SJCRH30 (cell line): Measurements from ENCODE around the gene THRB. TPM values are rescaled to one million over a fixed set of nuclear protein-coding genes. Genes with fewer than 3 reads are reported as not detected.

Experiments
- DNase-seq, 2 experiments: peaks; one replicate each; pipeline ENCODE4 v3.0.0-alpha.2; 2015 to 2020
- H3K27ac ChIP-seq: fragments of 250-450 bp; sonication (Bioruptor Pico); 2 replicates; pipeline ENCODE4 v1.5.1; 2020; ENCODE audit warnings: mild to moderate bottlenecking, moderate library complexity
- H3K27me3 ChIP-seq: fragments of 250-450 bp; sonication (Bioruptor Pico); 2 replicates; pipeline ENCODE4 v1.5.1; 2020; ENCODE audit warnings: mild to moderate bottlenecking, moderate library complexity
- H3K36me3 ChIP-seq: fragments of 250-450 bp; sonication (Bioruptor Pico); 2 replicates; pipeline ENCODE4 v1.5.1; 2020; ENCODE audit warnings: mild to moderate bottlenecking, moderate library complexity
- H3K4me1 ChIP-seq: fragments of 250-450 bp; sonication (Bioruptor Pico); 2 replicates; pipeline ENCODE4 v1.5.1; 2020; ENCODE audit warnings: mild to moderate bottlenecking, moderate library complexity
- H3K4me3 ChIP-seq: fragments of 250-450 bp; sonication (Bioruptor Pico); 2 replicates; pipeline ENCODE4 v1.5.1; 2020; ENCODE audit warnings: mild to moderate bottlenecking, moderate library complexity
- H3K9me3 ChIP-seq: fragments of 250-450 bp; sonication (Bioruptor Pico); replicated peaks from 2 replicates; pipeline ENCODE4 v1.5.1; 2020; ENCODE audit warnings: mild to moderate bottlenecking, moderate library complexity
- total RNA-seq: library from RNA; depleted of rRNA; stranded (reverse); fragments of >200 nt; shearing (Covaris generic); gene quantifications from 2 replicates; pipeline ENCODE4 v1.2.3, GENCODE V29; 2014; rRNA removed

THRB gene
- not detected in 2 replicates for total RNA-seq

- Histone ChIP-seq H3K36me3 (no peaks in the 10 kb centered on the region), H3K4me1 (no peaks in the 10 kb centered on the region), H3K27me3 (0 out of 2 replicates have a peak, but pooled peaks cover 4% of the 10 kb centered on the region), H3K9me3 (no peaks in the 10 kb centered on the region), H3K4me3 (no peak within 1 kb of the TSS), H3K27ac (no peak within 1 kb of the TSS)
- DNase-seq = no peak
These were observed at the start of gene THRB for GRCh38 chr3:24494618-24495325. TSS of gene THRB (minus strand) at chr3:24494850.

DNA sequence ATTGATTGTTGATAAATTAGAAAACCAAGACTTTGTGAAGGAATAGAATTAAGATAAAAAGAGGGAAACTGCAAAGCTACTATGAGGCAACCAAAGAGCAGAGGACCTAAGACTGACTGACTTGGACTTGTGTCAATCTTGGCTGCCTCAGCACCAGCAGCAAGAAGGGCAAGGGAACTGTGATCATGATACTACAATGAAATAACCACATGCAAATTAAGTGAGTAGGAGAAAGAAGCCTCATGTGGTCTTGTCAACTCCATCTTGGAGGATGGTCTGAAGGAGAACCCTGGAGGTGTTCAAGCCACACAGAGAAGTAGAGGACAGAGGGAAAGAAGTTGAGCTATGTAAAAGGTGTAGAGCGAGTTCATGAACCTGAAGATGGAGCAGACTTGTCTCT is 47.3 kb upstream of the THRB start:
- no peaks in the 10 kb centered on the region for H3K36me3 ChIP-seq
- H3K27me3 ChIP-seq = no peaks in the 10 kb centered on the region; the same call in 1 of the 2 replicates
- H3K27ac ChIP-seq = no peak overlapping the region
- no peaks in the 10 kb centered on the region for H3K9me3 ChIP-seq
- no peaks in the 10 kb centered on the region for H3K4me1 ChIP-seq
- DNase-seq = no peak
- no peak overlapping the region for H3K4me3 ChIP-seq

- peaks cover 3% of the 10 kb centered on the region; the same call in 1 of the 2 replicates for H3K27me3 ChIP-seq
- no peak overlapping the region for H3K27ac ChIP-seq
- DNase-seq = no peak
- H3K4me3 ChIP-seq = no peak overlapping the region
- H3K9me3 ChIP-seq = no peaks in the 10 kb centered on the region
- no peaks in the 10 kb centered on the region for H3K4me1 ChIP-seq
- H3K36me3 ChIP-seq = no peaks in the 10 kb centered on the region
These were observed 46.2 kb upstream of the THRB start for GRCh38 chr3:24540821-24541220.

GRCh38 chr3:24539699-24540098 is 45.0 kb upstream of the THRB start:
- no peaks in the 10 kb centered on the region for H3K36me3 ChIP-seq
- H3K4me3 ChIP-seq = no peak overlapping the region
- peaks cover 3% of the 10 kb centered on the region; the same call in 1 of the 2 replicates for H3K27me3 ChIP-seq
- H3K4me1 ChIP-seq = no peaks in the 10 kb centered on the region
- no peak overlapping the region for H3K27ac ChIP-seq
- DNase-seq = no peak
- H3K9me3 ChIP-seq = no peaks in the 10 kb centered on the region

DNA sequence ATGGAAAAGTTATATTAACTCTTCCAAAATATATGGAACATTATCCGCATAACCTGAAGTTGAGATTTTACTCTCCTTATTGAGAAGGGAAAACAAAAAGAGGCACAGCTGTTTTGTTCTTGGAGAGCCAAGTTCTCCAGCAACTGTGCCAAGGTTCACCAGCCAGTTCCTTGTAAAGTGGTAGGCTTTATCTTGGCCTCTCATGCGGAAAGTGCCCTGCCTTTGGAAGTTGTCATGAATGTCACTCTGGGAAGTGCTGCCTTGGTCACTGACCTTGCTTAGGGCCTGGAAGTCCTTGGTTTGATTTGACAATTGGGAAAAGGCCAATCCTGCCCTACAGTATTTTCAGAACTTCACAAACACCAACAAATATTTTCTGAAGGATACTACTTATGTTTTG is 44.2 kb upstream of the THRB start:
- H3K27me3 ChIP-seq = peaks cover 3% of the 10 kb centered on the region; the same call in 1 of the 2 replicates
- H3K4me3 ChIP-seq = no peak overlapping the region
- no peaks in the 10 kb centered on the region for H3K4me1 ChIP-seq
- H3K9me3 ChIP-seq = no peaks in the 10 kb centered on the region
- no peak overlapping the region for H3K27ac ChIP-seq
- H3K36me3 ChIP-seq = no peaks in the 10 kb centered on the region
- DNase-seq = no peak

DNA sequence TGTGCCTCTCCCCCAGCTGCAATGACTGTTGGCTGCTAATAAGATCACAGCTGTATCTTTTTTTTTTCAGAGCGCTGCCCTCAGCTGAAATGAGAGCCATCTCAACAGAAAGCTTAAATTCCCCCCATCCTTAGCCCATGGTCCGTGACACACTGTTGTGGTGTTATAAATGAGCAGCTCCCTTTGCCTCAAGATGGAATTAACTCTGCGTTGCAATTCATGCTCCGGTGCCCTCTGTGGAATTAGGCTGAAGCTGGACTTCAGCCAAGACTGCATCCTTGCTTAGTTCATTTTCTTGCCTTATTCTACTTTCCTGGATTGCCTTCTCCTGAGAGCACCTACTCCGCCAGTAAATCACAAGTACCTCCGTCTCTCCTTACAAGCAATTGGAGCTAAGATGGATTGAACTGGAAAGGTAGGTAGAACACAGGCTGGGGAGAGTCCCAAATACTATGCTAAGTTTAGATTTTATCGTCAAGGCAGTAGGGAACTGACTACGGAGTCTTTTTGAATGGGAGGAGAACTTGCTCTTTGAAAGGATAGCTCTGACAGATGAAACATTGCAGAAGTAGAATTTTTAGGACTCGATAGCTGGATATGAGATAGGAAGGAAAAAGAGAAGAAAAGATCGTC is 39.0 kb upstream of the THRB start:
- no peak for DNase-seq
- peaks cover 3% of the 10 kb centered on the region; the same call in 1 of the 2 replicates for H3K27me3 ChIP-seq

DNA sequence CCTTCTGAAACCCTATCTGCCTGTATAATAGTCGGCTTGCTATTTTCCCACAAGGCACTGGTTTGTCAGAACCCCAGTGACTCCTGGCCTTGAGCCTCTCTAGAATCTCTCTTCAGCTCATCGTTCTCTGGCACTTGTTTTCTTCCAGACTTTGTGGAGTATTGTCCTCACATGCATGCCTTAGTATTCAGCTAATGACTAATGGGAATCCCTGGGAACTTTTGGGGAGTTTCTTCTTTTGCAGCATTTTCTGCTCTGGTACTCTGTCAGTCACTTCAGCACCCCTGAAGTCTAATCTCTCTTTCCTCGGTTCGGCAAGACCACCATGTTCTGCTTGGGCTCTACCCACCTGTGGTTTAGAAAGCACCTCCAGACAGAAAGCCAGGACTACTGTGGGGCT is 35.8 kb upstream of the THRB start:
- Histone ChIP-seq H3K27me3 (0 out of 2 replicates have a peak, but pooled peaks cover 4% of the 10 kb centered on the region), H3K36me3 (no peaks in the 10 kb centered on the region), H3K4me1 (no peaks in the 10 kb centered on the region), H3K27ac (no peak overlapping the region), H3K4me3 (no peak overlapping the region), H3K9me3 (no peaks in the 10 kb centered on the region)
- no peak for DNase-seq

More for the DNA sequence above, 39.0 kb upstream of the THRB start:
- H3K4me3 ChIP-seq = no peak overlapping the region
- H3K9me3 ChIP-seq = no peaks in the 10 kb centered on the region
- no peaks in the 10 kb centered on the region for H3K36me3 ChIP-seq
- no peaks in the 10 kb centered on the region for H3K4me1 ChIP-seq
- no peak overlapping the region for H3K27ac ChIP-seq

- H3K27ac ChIP-seq = no peak overlapping the region
- no peaks in the 10 kb centered on the region for H3K4me1 ChIP-seq
- no peak for DNase-seq
- H3K4me3 ChIP-seq = no peak overlapping the region
- no peaks in the 10 kb centered on the region for H3K36me3 ChIP-seq
- peaks cover 9% of the 10 kb centered on the region; the same call in 1 of the 2 replicates for H3K27me3 ChIP-seq
- no peaks in the 10 kb centered on the region for H3K9me3 ChIP-seq
These were observed 34.6 kb upstream of the THRB start for GRCh38 chr3:24529210-24529609.

- no peaks in the 10 kb centered on the region for H3K4me1 ChIP-seq
- H3K27ac ChIP-seq = no peak overlapping the region
- DNase-seq = no peak
These were observed 32.1 kb upstream of the THRB start for GRCh38 chr3:24526640-24527212.

DNA sequence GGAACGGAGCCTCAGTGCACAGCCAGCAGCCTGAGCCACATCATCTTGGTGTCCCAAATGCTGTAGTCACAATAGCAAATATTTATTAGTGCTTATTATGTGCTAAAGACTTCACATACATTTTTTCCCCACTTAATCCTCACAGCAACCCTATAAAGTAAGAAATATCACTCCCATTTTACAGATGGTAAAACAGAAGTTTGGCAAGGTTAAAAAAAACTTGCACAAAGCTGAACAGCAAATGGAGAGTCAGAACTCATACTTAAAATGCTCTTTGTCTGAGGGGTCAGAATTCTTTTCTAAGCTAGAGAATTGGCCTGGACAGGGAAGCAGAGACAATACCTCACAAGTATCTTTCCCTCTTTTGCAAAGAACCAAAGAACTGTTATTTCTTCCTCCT is 30.9 kb upstream of the THRB start:
- Histone ChIP-seq H3K27ac (no peak overlapping the region), H3K9me3 (no peaks in the 10 kb centered on the region), H3K4me3 (no peak overlapping the region), H3K27me3 (peaks cover 12% of the 10 kb centered on the region; the same call in 1 of the 2 replicates), H3K4me1 (no peaks in the 10 kb centered on the region), H3K36me3 (no peaks in the 10 kb centered on the region)
- no peak for DNase-seq

More at GRCh38 chr3:24526640-24527212, 32.1 kb upstream of the THRB start:
- Histone ChIP-seq H3K27me3 (peaks cover 12% of the 10 kb centered on the region; the same call in 1 of the 2 replicates), H3K36me3 (no peaks in the 10 kb centered on the region), H3K4me3 (no peak overlapping the region), H3K9me3 (no peaks in the 10 kb centered on the region)

- H3K27me3 ChIP-seq = peaks cover 12% of the 10 kb centered on the region; the same call in 1 of the 2 replicates
- H3K27ac ChIP-seq = no peak overlapping the region
- H3K9me3 ChIP-seq = no peaks in the 10 kb centered on the region
- no peaks in the 10 kb centered on the region for H3K36me3 ChIP-seq
- no peaks in the 10 kb centered on the region for H3K4me1 ChIP-seq
- DNase-seq = no peak
- no peak overlapping the region for H3K4me3 ChIP-seq
These were observed 30.4 kb upstream of the THRB start for GRCh38 chr3:24525022-24525421.

DNA sequence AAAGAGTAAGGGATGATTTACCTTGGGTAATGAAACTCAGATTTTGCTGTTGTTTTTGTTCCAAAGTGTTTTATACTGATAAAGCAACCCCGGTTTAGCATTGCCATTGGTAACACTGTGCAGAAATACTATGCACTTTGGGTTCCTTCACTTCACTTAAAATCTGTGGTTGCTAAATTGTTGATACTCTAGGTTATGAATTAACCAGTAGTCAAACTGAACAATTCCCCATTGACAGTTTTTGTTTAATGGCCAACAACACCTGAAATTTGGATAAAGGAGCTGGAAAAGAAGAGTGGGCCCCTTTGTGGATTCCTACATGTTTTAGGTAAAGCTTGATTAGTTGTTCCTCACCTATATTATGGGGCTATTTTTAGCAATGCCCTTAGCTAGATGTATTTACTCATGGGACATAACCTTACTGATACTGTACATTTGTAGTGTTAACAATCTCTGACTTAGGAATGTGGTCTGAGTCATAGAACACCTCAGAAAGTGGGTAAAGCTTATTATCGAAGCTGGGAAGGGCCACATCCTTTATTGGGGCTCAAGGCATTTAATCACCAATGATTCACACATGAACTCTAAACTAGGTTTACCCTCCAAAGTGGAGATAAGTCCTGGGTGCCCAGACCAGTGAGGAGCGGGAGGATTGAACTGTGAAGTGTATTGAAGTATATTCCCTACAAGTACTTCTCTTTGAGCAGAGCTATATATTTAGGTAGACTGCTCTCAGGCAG is 29.5 kb upstream of the THRB start:
- no peaks in the 10 kb centered on the region for H3K36me3 ChIP-seq
- no peak for DNase-seq
- H3K9me3 ChIP-seq = no peaks in the 10 kb centered on the region
- H3K4me3 ChIP-seq = no peak overlapping the region
- H3K27me3 ChIP-seq = peaks cover 12% of the 10 kb centered on the region; the same call in 1 of the 2 replicates
- no peak overlapping the region for H3K27ac ChIP-seq
- H3K4me1 ChIP-seq = no peaks in the 10 kb centered on the region

GRCh38 chr3:24523215-24523614 is 28.6 kb upstream of the THRB start:
- no peaks in the 10 kb centered on the region for H3K4me1 ChIP-seq
- no peak overlapping the region for H3K4me3 ChIP-seq
- no peaks in the 10 kb centered on the region for H3K36me3 ChIP-seq
- H3K27me3 ChIP-seq = peaks cover 12% of the 10 kb centered on the region; the same call in 1 of the 2 replicates
- DNase-seq = no peak
- no peaks in the 10 kb centered on the region for H3K9me3 ChIP-seq
- H3K27ac ChIP-seq = no peak overlapping the region

DNA sequence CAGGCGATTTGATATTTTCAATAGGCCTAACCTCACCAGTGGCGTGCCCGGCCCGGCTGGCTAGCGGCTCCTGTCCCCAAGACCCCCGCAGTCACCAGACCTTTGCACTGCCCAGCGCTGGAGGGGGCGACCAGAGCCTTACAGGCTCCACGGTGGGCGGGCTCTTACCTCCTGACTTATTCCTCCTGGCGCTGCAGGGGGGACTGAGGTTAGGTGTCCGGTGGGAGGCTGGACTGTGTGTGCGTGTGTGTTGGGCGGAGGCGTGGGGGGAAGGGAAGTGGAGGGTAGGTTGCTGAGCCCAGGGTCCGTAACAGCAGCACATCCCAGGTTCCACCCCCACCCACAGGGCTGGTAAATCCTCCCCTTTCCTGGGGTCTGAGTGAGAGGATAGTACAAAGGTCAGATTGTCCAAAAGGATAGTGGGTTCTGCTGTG is 27.5 kb upstream of the THRB start:
- Histone ChIP-seq H3K36me3 (no peaks in the 10 kb centered on the region), H3K4me1 (no peaks in the 10 kb centered on the region), H3K27ac (no peak overlapping the region), H3K9me3 (no peaks in the 10 kb centered on the region), H3K27me3 (peaks cover 12% of the 10 kb centered on the region; the same call in 1 of the 2 replicates), H3K4me3 (no peak overlapping the region)
- DNase-seq = no peak
